AG04450 (cell line): Measurements from ENCODE around the gene FHIT. TPM values are rescaled to one million over a fixed set of nuclear protein-coding genes. Genes with fewer than 3 reads are reported as not detected.

Experiments used
- CTCF ChIA-PET: fragments of 300-600, 350-600 bp; formaldehyde crosslinking; extraction: SDS; loops from one replicate; lab custom pipeline; 2022; ENCODE audit warnings: antibody characterized with exemption, inconsistent platforms; lab: Charles Lee
- POLR2A ChIA-PET: fragments of 350-600 bp; formaldehyde crosslinking; extraction: SDS; loops from one replicate; lab custom pipeline; 2021; ENCODE audit warnings: antibody characterized with exemption, inconsistent platforms; lab: Yijun Ruan, JAX
- DNase-seq: peaks from one replicate; pipeline ENCODE4 v3.0.0-alpha.2; 2011; ENCODE audit warnings: low read depth, low spot score
- H3K27ac ChIP-seq: one replicate; pipeline ENCODE4 v1.5.1; 2012; ENCODE audit warnings: low read depth, low read length, control low read depth
- H3K27me3 ChIP-seq: one replicate; pipeline ENCODE4 v1.6.0; 2012; ENCODE audit warnings: low read length; ENCODE audit not compliant: control insufficient read depth, insufficient read depth
- H3K4me3 ChIP-seq: 2 replicates; pipeline ENCODE4 v1.5.1; 2011; ENCODE audit warnings: mild to moderate bottlenecking, low read depth, low read length, control low read depth
- H3K9me3 ChIP-seq: 2 replicates; pipeline ENCODE4 v1.5.1; 2012; ENCODE audit warnings: low read length; ENCODE audit not compliant: control insufficient read depth, insufficient read depth
- polyA plus RNA-seq: library from polyadenylated mRNA; depleted of rRNA; stranded (reverse); fragments of >200 nt; gene quantifications from 2 replicates; pipeline ENCODE4 v1.2.3, GENCODE V29; 2011
- TF ChIP-seq, protein P1 (sequence below): IDR thresholded peaks from 2 replicates; pipeline ENCODE4 v1.5.1; 2011; ENCODE audit warnings: low read depth, low read length, control low read depth, inconsistent platforms

FHIT gene
- polyA plus RNA-seq, 1 experiment: 0.17 TPM

GRCh38 chr3:59771768-59772181 is 1479.5 kb downstream of the FHIT start:
- TF ChIP-seq, protein P1, sequence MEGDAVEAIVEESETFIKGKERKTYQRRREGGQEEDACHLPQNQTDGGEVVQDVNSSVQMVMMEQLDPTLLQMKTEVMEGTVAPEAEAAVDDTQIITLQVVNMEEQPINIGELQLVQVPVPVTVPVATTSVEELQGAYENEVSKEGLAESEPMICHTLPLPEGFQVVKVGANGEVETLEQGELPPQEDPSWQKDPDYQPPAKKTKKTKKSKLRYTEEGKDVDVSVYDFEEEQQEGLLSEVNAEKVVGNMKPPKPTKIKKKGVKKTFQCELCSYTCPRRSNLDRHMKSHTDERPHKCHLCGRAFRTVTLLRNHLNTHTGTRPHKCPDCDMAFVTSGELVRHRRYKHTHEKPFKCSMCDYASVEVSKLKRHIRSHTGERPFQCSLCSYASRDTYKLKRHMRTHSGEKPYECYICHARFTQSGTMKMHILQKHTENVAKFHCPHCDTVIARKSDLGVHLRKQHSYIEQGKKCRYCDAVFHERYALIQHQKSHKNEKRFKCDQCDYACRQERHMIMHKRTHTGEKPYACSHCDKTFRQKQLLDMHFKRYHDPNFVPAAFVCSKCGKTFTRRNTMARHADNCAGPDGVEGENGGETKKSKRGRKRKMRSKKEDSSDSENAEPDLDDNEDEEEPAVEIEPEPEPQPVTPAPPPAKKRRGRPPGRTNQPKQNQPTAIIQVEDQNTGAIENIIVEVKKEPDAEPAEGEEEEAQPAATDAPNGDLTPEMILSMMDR: no peak
- POLR2A ChIA-PET: no interaction called here

GRCh38 chr3:59769127-59769750 is 1482.0 kb downstream of the FHIT start:
- ChIA-PET POLR2A (no interaction called here), CTCF (interaction anchor here (0.6 to 1.1 kb wide), 4 partner anchors 41 to 717 kb away, joined by 3 to 10 read pairs (median 4); no protein-coding TSS in a partner anchor)
- Histone ChIP-seq H3K9me3 (no peaks in the 10 kb centered on the region), H3K4me3 (no peak overlapping the region), H3K27me3 (no peaks in the 10 kb centered on the region), H3K27ac (no peak overlapping the region)
- TF ChIP-seq, protein P1: no peak
- no peak for DNase-seq

More at GRCh38 chr3:59771768-59772181, 1479.5 kb downstream of the FHIT start:
- CTCF ChIA-PET: interaction anchor here (0.9 to 1.8 kb wide), 3 partner anchors 37 to 86 kb away, joined by 3 to 4 read pairs (median 3); no protein-coding TSS in a partner anchor
- H3K27me3 ChIP-seq: no peaks in the 10 kb centered on the region
- H3K9me3 ChIP-seq: no peaks in the 10 kb centered on the region
- H3K27ac ChIP-seq: peak overlapping the region; percentile 81
- DNase-seq: peak; percentile 69
- no peak overlapping the region for H3K4me3 ChIP-seq

DNA sequence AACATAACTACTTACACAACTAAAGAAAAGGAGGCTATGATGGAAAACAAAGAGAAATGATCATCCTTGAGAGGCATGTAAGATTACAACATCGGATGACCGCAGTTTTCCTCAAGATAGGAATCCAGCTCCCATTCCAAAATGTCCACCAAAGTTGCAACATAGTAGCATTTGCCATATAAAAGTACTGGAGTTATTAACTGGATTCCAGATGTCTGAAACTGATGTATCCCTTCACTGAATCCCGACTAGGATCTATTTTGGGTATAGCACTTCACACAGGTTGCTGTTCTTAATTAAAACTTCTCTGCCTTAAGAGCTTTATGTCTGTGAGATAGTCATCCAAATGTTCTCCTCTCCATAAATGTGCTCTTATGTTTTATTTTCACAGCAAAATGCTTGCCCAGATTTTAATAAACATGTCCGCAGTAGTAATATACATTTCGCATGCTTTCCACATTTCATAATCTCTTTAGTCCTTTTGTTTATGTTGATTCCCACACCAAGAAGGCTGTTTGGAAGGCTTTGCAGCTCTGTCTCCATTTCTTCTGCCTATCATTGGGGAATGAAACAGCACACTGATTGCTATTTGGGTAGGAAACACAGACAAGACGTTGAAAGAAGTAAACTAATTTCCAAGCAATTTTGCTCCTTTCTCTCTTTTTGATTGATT is 1484.9 kb downstream of the FHIT start:
- Histone ChIP-seq H3K9me3 (no peaks in the 10 kb centered on the region), H3K27ac (peak overlapping the region; percentile 58), H3K27me3 (no peaks in the 10 kb centered on the region), H3K4me3 (no peak overlapping the region)
- peak; percentile 83 for DNase-seq
- TF ChIP-seq, protein P1: no peak
- CTCF ChIA-PET: interaction anchor here (1.2 to 2.8 kb wide), 2 partner anchors 91 to 453 kb away, joined by 3 to 8 read pairs; no protein-coding TSS in a partner anchor
- POLR2A ChIA-PET: interaction anchor here (0.6 to 1.4 kb wide), 4 partner anchors 17 to 526 kb away, joined by 3 to 6 read pairs (median 5); no protein-coding TSS in a partner anchor

GRCh38 chr3:59764171-59764570 is 1487.1 kb downstream of the FHIT start:
- DNase-seq: no peak
- Histone ChIP-seq H3K27me3 (no peaks in the 10 kb centered on the region), H3K27ac (no peak overlapping the region), H3K4me3 (no peak overlapping the region), H3K9me3 (no peaks in the 10 kb centered on the region)
- TF ChIP-seq, protein P1: no peak
- ChIA-PET CTCF (interaction anchor here (0.6 to 1.4 kb wide), 3 partner anchors 46 to 1204 kb away, joined by 3 to 4 read pairs (median 3); no protein-coding TSS in a partner anchor), POLR2A (no interaction called here)
